ENCODE results near the gene MYH7B.

Gene MYH7B

DNA sequence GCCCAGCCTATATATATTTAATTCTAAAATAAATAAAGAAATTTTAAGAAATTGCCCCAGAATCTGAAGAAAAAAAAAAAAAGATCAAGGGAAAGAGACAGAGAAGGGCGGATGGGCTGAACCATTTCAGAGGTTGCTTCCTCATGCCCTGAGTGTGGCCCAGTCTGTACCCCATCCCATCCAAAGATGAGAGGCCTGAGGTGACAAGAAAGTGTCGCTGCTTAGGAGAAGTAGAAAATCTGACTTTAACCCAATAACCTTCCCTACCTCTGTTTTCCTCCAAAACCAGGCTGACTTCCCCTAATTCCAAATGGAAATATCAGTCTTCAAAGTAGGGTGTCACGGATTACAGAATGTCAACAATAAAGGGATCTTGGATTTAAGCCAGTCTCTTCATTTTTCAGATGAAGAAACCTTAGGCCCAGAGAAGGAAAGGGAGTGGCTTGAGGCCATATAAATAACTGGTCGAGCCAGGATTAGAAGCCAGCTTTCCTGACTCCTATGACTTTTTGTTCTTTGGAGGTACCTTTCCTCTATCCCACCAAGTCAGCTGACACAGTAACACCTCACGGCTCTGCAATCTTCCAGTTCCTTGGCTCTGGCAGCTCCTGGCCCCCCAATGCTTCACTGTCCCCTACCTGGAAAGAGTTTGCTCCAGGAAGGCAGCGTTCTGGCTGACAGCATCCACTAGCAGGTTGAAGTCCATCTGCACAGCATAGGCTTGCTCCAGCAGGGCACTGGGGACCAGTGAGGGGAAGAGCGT is 10.2 kb upstream of the MYH7B start:
- DNase-seq, result no peak

GRCh38 chr20:34946661-34947060 is 9.0 kb upstream of the MYH7B start:
- no peak for DNase-seq

DNA sequence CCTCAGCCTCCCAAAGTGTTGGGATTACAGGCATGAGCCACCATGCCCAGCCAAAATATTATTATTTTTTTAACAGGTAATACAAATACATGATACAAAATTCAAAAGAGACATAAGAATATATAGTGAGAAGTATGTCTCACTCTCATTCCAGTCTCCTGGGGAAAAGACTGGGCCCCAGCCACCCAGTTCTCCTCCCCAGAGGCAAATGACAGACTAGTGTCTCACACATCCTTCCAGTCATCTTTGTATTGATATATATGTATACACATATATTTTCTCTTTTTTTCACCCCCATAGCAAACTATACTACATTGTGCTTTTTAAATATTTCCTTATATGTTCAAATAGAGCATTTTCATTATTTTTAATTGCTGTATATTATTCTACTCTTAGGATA is 8.3 kb upstream of the MYH7B start:
- no peak for DNase-seq

GRCh38 chr20:34948030-34948429 is 7.6 kb upstream of the MYH7B start:
- no peak for DNase-seq

- no peak for DNase-seq
These were observed 6.5 kb upstream of the MYH7B start for GRCh38 chr20:34949120-34949519.

DNA sequence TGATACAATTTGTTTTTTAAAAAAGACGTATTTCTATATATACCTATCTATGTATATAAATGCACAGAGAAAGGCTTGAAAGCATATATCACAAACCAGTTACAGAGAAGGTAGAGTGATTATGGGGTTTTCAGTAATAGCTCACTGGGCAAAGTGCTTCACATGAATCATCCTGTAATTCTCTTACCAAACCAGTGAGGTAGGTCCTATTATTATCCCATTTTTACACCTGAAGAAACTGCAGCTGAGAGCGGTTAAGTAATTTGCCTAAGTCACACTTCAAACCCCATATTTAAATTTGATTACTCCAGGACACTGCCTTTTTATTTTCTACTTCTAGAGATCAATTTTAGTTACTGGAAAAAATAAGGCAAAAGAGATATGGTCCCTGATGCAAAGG is 4.4 kb upstream of the MYH7B start:
- no peak for DNase-seq

DNA sequence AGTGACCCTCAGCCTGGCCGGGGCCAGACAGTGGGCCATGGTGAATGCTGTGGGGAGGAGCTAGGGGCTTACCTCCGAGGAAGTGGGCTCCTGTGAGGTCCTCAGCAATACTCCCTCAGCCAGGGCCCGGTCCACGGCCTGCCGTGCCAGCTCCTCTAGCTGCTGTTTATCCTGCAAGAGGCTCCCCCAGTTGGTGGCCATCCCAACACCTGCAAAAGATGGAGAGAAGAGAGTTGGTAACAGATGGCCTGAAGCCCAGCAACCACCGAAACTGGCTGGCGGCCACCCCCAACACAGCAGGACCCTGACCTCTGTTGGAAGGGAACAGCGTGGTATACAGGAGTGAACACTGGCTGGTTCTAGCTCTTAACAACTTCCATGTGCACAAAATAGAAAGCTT is 4.0 kb upstream of the MYH7B start:
- DNase-seq, result no peak

DNA sequence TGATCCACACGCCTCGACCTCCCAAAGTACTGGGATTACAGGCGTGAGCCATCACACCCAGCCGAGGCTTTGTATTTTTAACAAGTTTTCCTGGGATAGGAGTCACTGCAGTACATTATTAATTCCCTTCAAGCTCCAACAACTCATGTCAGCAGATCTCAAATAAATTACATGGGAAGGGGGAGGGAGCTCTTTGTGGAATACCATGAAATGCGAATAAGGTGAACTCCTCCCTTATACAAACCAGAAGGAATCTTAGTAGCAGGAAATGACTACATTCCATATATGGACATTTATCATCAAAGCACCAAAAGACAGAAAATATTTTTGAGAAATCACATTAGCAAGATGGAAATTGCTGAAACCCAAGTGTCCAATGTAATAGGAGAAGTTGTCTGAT is 3.0 kb upstream of the MYH7B start:
- DNase-seq, result no peak

DNA sequence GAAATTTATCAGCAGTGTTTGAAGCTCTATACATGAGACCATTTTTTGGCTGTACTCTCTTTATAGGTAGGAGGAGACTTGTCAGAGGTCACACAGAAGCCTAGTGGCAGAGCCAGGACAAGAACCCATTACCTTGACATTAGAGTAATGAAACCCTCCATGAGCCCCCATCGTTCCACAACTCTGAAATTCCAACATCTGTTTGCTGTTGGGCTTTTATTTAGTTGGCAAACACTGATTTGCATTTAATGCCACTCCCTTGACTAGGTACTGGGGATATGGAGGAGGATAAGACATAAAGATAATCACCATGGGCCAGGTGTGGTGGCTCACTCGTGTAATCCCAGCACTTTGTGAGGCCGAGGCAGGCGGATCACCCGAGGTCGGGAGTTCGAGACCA is 1.7 kb upstream of the MYH7B start:
- DNase-seq, result no peak

DNA sequence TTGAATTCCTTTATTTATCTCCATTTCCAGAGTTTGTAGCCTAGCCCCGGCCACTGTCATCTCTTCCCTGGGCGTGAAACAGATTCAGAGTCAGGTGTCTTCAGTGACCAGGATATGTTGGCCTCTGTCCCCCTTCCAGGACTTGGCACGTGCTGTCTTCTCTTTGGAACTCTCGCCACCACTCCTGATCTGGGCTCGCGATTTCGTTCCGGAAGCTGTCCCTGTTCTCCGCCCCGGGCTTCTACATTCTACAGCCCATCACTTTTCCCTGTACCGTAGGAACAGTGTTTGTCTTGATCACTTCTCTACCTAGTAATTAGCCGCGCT is 801 bp upstream of the MYH7B start:
- peak; percentile 26 to 33 for DNase-seq

- no peak for DNase-seq
These were observed 382 bp downstream of the MYH7B start for GRCh38 chr20:34956041-34956458.

DNA sequence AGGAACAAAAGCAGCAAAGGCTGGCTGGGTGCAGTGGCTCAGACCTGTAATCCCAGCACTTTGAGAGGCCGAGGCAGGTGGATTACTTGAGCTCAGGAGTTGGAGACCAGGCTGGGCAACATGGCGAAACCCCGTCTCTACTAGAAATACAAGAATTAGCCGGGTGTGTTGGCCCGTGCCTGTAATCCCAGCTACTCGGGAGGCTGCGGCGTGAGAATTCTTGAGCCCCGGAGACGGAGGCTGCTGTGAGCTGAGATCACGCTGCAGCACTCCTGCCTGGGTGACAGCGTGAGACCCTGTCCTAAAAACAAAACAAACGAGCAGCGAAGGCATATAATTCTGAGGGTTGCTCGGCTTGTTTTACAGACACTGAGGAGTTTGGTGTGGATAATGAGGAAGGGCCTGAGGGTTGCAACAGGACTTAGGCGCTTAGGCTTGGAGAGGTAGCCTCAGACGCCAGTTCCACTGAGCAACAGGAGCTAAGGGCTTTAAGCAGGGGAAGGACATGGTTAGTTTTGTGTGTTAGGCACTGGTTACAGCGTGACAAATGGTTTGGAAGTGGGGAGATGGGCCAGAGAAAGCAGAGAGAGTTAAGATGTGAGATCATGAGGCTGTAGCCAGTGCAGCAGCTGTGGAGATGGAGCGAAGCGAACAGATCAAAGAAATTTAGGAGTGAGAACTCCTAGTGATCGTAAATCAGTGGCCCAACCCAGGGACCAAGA is 1.2 kb downstream of the MYH7B start:
- no peak for DNase-seq

GRCh38 chr20:34964486-34964885 is 8.8 kb downstream of the MYH7B start:
- DNase-seq, result no peak

GRCh38 chr20:34965051-34965450 is 9.4 kb downstream of the MYH7B start:
- no peak for DNase-seq

- DNase-seq, result no peak
These were observed 11.8 kb downstream of the MYH7B start for GRCh38 chr20:34967421-34967820.

- DNase-seq, result no peak
These were observed 12.5 kb downstream of the MYH7B start for GRCh38 chr20:34968042-34968775.

GRCh38 chr20:34970193-34970840 is 14.6 kb downstream of the MYH7B start:
- DNase-seq, result no peak

DNA sequence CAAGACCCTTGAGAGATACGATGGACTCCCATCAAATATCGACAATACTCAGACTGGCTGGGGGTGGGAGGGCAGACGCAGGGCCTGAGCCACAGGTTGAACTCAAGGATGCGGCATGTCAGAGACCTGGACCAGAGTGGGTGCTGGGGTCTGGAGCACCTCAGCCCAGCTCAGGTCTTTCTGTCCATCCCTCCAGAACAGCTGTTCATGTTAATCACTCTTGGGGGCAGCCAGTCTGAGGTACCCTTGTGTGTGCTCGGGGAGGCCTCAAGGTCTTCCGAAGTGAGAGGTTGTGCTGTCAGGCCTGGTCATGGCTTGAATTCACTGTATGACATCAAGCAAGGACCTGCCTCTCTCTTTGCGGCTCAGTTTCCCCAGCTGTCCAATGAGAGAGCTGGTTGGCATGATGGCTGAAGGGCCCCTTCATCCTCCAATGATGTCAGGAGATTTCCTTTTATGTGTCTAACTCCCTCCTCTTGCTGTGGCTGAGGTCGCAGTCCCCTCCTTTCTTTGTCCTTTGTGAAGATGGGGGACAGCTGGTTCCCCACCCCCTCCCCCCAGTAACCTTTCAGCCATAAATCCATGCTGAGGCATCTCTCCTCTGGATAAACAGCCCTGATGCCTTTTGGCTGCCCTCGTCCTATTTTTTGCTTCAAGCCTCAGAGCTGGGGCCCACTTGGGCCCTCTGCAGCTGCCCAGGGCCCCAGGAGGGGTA is 15.3 kb downstream of the MYH7B start:
- no peak for DNase-seq

DNA sequence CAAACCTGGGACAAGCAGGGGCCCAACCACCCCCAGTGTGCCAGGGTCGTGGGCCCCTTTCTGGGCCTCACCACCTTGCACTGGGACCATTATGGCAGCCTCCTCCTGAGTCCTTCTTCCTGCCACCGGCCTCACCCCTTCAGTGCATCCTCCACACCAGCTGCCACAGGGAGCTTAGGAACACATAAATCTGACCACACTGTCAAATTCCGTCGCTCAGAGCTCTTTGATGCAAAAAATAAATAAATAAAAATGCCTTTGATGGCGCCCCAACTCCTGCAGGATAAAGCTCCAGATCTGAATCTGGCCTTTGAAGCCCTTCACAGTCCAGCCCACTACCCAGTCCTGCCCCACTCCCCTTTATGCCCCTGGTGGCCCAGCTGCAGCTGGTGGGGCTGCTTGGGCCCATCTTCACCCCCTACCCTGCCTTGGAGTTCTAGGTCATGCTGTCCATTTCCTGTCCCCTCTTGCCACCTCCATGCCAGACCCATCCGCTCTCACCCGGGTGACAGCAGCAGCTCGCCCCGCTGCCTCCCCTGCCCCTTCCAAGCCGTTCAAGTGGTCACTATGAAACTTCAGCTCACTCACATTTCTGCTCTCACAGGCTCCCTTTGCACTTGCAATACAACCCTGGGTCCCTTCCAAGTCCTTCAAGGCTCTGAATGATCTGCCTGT is 16.0 kb downstream of the MYH7B start:
- no peak for DNase-seq

DNA sequence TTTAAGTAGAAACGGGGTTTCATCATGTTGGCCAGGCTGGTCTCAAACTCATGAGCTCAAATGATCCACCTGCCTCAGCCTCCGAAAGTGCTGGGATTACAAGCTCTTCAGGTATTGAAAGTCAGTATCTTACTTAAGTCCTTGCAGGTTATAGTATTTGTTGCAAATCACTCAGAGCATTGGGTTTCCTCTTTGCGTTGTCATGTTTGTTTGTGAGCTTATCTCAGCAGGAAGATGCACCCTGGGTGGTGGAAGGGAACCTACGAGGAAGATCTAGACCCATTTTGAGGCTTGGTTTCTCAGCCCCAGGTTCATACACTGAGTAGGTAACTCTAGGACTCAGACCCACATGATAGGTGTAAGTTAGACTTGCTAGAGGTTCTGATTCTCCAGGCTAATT is 18.6 kb downstream of the MYH7B start:
- DNase-seq, result no peak

GRCh38 chr20:34976286-34976685 is 20.6 kb downstream of the MYH7B start:
- no peak for DNase-seq

- DNase-seq, result no peak
These were observed 21.9 kb downstream of the MYH7B start for GRCh38 chr20:34977365-34978091.
